Caki2 (cell line): ENCODE data around the gene ASCL2. TPM values are rescaled to one million over a fixed set of nuclear protein-coding genes. Genes with fewer than 3 reads are reported as not detected.

Source experiments
- DNase-seq: peaks from one replicate; pipeline ENCODE4 v3.0.0-alpha.2; 2015; ENCODE audit warnings: low read depth
- in situ Hi-C: cut with HindIII; loops from 2 replicates; pipeline ENCODE4 v1.10.0; 2016; ENCODE audit warnings: low sequenced_read_pairs, low pct_unique_long_range_greater_than_20kb, mixed read lengths
- total RNA-seq: library from RNA; depleted of rRNA; stranded (reverse); fragments of >200 nt; shearing (Covaris generic); gene quantifications from 2 replicates; pipeline ENCODE4 v1.2.3, GENCODE V29; 2014; ENCODE audit warnings: low replicate concordance

Gene ASCL2
- total RNA-seq, 1 experiment from 2014 or later = not detected

- no peak for DNase-seq
- in situ Hi-C loops = no loop called here
These were observed 4.4 kb downstream of the ASCL2 start for GRCh38 chr11:2265854-2266585.

- in situ Hi-C loops = no loop called here
- DNase-seq = no peak
These were observed 5.0 kb downstream of the ASCL2 start for GRCh38 chr11:2265396-2265795.

DNA sequence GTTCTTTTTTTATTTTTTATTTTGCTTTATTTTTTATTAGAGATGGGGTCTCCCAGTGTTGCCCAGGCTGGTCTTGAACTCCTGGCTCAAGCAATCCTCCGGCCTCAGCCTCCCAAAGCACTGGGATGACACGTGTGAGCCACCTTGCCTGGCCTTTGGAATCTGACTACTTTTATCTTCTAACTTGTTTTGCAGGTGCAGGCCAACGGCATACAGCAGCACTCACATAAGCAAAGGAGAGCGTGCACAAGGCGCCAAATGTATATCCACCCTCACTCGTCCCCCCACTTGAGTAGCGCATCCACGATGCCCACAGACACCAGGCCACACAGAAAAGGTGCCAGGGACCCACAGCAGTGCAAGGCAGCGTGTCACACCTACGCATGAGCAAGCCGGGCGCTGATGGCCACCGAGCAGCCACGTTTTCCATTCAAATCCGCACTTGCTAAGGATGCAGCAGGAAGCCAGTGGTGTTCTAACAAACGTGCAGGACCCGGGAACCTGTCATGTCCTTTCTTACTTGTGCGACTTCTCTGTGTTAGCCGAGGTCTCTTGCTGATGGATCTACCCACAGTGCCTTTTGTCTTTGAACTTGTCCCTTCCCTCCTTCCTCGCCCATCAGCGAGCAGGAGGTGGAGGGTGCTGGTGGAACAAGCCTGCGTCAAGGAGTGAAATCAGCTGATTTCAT lies 5.9 kb downstream of the ASCL2 start:
- in situ Hi-C loops = no loop called here
- DNase-seq = no peak

DNA sequence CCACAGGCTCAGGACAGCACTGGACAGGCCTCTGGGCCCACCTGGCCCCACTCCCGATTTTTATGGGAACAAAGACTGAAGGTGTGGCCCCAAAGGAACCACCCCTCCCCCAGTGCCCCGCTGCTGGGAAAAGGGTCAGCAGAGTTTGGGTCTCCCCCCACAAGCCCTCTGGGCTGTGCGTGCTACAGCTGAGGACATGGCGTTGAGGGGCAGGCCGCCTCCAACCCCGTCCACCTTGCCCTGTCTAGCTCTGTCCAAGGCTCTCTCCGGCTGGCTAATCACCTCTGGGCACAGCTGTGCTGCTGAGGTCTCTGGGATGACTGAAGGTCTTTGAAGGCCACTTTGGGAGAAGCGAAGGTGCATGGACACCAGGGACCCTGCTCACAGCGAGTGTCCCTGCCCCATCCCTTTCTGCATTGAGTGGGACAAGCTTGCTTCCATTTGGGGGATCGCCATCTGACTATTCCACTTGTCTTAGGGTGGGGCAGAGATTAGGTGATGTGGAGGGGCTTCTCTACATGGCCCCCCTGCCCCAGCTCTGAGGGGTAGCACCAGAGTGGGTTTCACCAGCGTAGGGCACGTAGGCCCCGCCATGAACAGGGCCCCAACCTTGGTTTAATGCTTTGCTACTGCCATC lies 6.5 kb downstream of the ASCL2 start:
- no peak for DNase-seq
- in situ Hi-C loops = no loop called here

DNA sequence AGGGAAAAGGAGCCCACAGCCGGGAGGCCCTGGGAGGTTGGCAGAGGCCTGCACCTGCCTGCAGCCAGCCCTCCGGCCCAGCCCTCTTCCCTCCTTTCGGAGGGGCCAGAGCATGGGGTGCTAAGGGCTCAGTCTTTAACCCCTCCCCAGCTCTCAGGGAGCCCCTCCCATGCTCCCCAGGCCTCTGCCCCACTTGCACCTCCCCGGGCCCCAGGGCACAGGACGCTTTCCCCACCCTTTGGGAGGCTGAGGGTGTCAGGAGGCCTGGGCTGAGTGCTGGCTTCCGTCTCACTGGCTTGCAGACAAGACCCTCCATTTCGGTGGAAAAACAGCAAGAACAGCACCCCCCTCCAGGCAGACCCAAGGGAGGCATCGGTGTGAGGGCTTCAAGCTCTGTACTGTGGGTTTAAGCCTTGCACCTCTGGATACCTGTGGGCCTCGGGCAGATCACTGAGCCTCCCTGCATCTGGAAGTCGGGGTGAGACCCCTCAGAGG lies 7.3 kb downstream of the ASCL2 start:
- DNase-seq = no peak
- in situ Hi-C loops = no loop called here

GRCh38 chr11:2262301-2263070 lies 7.9 kb downstream of the ASCL2 start:
- no peak for DNase-seq
- in situ Hi-C loops = no loop called here

DNA sequence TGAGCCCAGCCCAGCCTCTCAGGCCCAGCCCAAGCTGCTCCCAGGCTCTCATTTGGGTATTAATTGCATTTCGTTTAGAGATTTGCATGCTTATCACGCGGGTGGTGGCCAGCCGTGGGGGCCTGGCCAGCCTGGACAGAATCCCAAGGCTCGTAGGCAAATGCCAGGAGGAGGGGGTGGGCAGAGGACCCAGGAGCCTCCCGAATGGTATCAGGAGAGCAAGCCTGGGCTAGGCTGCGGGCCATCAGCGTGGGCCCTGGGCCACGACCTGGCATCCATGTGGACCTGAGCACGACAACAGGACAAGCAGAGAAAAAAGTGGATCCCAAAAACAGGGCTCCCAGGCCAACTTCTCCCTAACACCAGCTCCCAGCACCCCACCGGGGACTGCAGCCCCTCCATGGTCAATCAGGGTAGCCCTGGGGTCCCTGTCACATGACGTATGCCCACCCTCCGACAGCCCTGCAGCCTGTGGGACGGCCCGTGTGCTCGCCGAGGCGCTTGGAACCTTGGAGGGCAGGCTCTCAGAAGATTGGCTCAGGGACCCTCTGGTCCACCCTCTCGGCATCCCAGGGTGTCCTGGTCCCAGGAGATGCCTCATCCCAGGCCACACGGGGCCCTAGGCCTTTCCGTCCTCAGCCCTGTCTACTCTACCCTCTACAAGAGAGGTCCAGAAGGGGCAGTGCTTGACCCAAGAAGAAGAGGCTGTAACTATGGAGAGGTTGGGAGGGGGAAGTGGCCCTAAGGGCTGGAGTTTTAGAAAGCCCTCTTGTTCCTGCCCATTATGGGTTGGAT lies 8.8 kb downstream of the ASCL2 start:
- no peak for DNase-seq
- in situ Hi-C loops = no loop called here

DNA sequence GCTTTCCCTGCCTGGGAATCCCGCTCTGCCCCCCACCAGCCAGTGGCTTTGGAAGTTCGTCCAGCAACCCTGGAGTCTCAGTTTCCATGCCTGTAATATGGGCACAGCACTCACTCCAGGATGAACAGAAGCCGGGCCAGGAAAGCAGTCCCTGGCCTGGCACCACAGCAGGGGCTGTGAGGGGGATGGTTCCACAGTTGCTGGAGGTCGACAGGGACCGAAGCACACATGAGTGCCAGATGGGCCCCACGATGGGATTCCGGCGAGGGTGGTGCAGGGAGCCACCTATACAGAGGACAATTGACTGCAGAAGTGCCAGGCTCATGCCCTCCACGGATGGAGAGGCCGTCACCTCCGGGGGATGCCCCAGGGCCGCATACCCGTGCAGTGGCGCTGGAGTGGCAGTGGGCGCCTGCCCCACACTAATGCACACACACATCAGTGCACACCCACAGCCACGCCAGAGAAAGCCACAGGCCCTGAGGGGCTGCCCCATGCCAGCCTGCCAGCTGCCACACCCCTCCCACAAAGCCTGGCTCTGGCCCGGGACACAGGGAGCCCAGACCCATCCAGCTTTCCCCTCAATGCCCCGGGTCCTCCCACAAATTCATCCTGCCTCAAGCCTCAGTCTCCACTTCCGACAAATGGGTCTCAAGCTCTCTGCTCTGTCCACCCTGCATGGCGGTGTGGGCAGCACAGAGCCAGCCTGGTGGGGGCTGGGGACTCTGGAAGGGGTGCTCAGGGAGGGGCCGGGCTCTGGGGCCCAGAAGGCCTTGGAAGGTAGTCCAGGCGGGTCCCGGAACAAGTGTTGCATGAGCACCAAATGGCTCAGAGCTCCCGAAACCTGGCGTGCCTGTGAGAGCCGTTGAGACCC lies 9.7 kb downstream of the ASCL2 start:
- in situ Hi-C loops = no loop called here
- DNase-seq = no peak

GRCh38 chr11:2259897-2260451 lies 10.4 kb downstream of the ASCL2 start:
- no peak for DNase-seq

DNA sequence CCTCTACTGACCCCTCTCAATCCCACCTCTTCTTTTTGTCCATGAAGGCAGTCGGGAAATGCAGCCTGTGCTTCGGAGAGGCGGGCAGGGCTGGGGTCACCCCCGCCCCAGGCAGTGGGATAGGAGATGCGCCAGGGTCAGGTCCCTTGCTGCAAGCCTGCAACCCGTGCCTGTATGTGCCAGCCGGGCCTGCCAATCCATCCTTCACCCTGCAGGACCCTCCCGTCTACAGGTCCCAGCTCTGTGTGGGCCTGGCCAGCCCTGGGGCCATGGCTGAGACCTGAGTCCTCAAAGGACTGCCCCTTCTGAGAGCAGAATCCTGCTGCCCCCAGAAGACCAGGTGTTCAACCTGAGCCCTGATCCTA lies 10.9 kb downstream of the ASCL2 start:
- in situ Hi-C loops = no loop called here

More at GRCh38 chr11:2259897-2260451, 10.4 kb downstream of the ASCL2 start:
- in situ Hi-C loops = no loop called here

DNA sequence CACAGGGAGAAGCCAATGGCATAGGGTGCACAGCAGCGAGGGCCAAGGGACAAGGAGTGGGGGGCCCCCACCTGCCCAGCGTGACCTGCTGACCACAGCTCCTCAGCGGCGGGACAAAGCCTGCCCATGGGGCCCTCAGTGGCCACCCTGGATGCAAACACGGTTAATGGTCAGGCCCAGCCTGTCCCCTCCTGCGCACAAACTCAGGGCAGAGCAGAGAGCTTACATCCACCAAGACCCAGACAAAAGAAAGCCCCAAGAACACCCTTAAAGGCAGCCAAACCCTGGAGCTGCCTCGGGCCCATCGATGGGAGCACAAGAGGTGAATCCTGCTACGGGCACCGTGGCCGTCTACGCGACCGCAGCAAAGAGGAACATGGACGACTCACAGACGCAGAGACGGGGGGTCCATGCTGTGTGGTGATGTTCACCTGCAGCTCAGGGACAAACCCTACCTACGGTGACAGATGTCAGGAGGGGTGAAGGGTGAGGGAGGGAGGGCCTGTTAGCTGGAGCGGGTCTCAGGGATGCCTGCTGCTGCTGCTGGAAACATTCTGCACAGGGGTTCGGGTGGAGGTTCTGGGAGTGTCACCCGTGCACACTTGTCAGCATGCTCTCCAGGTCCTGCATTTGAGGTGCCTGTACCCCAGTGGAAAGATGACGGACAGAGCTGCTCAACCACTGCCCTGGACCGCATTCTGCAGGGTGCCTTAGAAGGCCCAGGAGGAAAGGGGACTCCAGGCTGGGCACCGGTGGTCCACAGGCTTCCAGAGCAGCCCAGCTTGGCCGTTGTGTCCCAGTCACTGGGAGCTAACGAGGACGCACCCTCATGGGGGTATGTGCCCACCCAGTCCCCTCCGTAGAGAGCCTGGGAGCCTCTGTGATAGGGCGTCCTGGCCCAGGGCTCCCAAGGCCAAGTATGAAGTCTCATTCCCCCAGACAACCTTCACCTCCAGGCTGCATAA lies 11.6 kb downstream of the ASCL2 start:
- in situ Hi-C loops = no loop called here
- DNase-seq = no peak

More for the DNA sequence above, 10.9 kb downstream of the ASCL2 start:
- DNase-seq = no peak

GRCh38 chr11:2256951-2257700 lies 13.3 kb downstream of the ASCL2 start:
- in situ Hi-C loops = no loop called here
- no peak for DNase-seq

GRCh38 chr11:2256293-2256913 lies 14.0 kb downstream of the ASCL2 start:
- DNase-seq = no peak
- in situ Hi-C loops = no loop called here

GRCh38 chr11:2252018-2252417 lies 18.4 kb downstream of the ASCL2 start:
- in situ Hi-C loops = no loop called here
- no peak for DNase-seq

DNA sequence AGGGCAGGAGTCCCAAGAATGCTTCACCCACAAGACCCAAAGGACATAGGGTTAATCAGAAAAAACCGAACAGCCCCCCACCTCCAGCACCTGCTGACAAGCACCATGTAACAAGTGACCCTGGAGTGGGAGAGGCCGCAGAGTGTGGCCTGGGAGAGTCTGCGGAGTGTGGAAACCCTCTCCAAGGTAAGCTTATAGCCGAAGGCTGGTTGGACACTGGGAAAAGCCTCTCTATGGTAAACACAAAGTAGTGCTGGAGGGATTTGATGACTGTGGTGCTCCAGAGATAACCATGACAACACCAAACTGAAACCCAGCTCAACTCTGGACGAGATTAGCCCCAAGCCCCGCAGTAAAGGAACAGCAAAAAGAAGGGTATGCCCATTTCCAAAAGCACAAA lies 19.2 kb downstream of the ASCL2 start:
- in situ Hi-C loops = no loop called here
- DNase-seq = no peak
